ENCODE measurements around the gene PSAP.

- TF ChIP-seq CTCF (IDR thresholded peaks at IDR 0.05; ENCODE audit: insufficient read depth, low read length, poor library complexity, severe bottlenecking) (no peak), EZH2phosphoT487 (conservative IDR thresholded peaks at IDR 0.05; ENCODE audit: low read length) (no peak)
Observed at GRCh38 chr10:71799608-71800453, 51.2 kb downstream of the PSAP start.

Measured in SU-DHL-6 (cell line).